Mesothelial cell of epicardium (in vitro differentiated cells): ENCODE results near the gene EMX1. TPM values are rescaled to one million over a fixed set of nuclear protein-coding genes. Genes with fewer than 3 reads are reported as not detected.

Experiments
- DNase-seq, 2 experiments: peaks; one replicate each; pipeline ENCODE4 v3.0.0; 2021; ENCODE audit warnings: low spot score in 2 of 2; ENCODE audit not compliant: unreplicated experiment in 2 of 2
- H3K27ac Mint-ChIP-seq: 2 replicates; pipeline ENCODE4 v1.8.0; 2021; ENCODE audit warnings: mixed read lengths
- H3K27me3 Mint-ChIP-seq: 2 replicates; pipeline ENCODE4 v1.8.0; 2021; ENCODE audit warnings: low read depth, mixed read lengths
- H3K36me3 Mint-ChIP-seq: 2 replicates; pipeline ENCODE4 v1.8.0; 2021; ENCODE audit warnings: mixed read lengths
- H3K4me1 Mint-ChIP-seq: 2 replicates; pipeline ENCODE4 v1.8.0; 2021; ENCODE audit warnings: mixed read lengths
- H3K4me3 Mint-ChIP-seq: 2 replicates; pipeline ENCODE4 v1.8.0; 2021; ENCODE audit warnings: mild to moderate bottlenecking, moderate library complexity, mixed read lengths
- H3K9me3 Mint-ChIP-seq: 2 replicates; pipeline ENCODE4 v1.8.0; 2021; ENCODE audit warnings: mixed read lengths
- total RNA-seq: library from RNA; stranded (reverse); gene quantifications from 3 replicates; pipeline ENCODE4 v1.2.1, GENCODE V29; 2021
- TF ChIP-seq, protein P1 (sequence below): fragments of 200-600 bp; sonication (generic); IDR thresholded peaks from one replicate; pipeline ENCODE4 v1.5.0; 2021; ENCODE audit warnings: antibody characterized with exemption; ENCODE audit not compliant: unreplicated experiment

Gene EMX1
- total RNA-seq, 1 donor from 2014 or later: not detected

- Mint-ChIP-seq H3K9me3 (no peaks in the 10 kb centered on the region), H3K4me1 (peaks cover 13% of the 10 kb centered on the region), H3K27ac (no peak overlapping the region), H3K4me3 (no peak overlapping the region), H3K36me3 (no peaks in the 10 kb centered on the region), H3K27me3 (no peaks in the 10 kb centered on the region)
- no peak for DNase-seq
- TF ChIP-seq, protein P1, sequence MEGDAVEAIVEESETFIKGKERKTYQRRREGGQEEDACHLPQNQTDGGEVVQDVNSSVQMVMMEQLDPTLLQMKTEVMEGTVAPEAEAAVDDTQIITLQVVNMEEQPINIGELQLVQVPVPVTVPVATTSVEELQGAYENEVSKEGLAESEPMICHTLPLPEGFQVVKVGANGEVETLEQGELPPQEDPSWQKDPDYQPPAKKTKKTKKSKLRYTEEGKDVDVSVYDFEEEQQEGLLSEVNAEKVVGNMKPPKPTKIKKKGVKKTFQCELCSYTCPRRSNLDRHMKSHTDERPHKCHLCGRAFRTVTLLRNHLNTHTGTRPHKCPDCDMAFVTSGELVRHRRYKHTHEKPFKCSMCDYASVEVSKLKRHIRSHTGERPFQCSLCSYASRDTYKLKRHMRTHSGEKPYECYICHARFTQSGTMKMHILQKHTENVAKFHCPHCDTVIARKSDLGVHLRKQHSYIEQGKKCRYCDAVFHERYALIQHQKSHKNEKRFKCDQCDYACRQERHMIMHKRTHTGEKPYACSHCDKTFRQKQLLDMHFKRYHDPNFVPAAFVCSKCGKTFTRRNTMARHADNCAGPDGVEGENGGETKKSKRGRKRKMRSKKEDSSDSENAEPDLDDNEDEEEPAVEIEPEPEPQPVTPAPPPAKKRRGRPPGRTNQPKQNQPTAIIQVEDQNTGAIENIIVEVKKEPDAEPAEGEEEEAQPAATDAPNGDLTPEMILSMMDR: no peak
Measured at GRCh38 chr2:72980535-72981217, 63.4 kb downstream of the EMX1 start.

- no peaks in the 10 kb centered on the region for H3K9me3 Mint-ChIP-seq
Measured at GRCh38 chr2:72981536-72981935, 64.2 kb downstream of the EMX1 start.

DNA sequence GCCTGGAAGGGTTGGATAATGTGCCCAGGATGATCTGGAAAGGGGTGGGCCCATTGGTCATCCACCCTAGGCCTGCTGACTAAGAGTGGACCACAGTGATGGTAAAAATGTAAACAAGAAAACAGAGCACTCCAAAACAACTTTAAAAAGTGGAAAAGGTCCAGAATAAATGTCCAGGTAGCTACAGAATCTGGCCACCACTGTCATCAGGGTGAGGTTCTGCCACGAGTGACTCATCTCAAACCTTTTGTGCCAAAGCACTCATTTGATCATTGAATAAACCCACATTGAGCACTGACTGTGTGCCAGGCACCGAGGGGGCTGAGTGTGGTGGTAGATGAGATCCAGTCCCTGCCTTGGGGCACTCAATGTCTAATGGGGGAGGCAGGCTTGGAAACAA is 64.9 kb downstream of the EMX1 start:
- Mint-ChIP-seq H3K27ac (no peak overlapping the region), H3K27me3 (no peaks in the 10 kb centered on the region)

More at GRCh38 chr2:72981536-72981935, 64.2 kb downstream of the EMX1 start:
- no peak overlapping the region for H3K27ac Mint-ChIP-seq
- no peak overlapping the region for H3K4me3 Mint-ChIP-seq
- no peaks in the 10 kb centered on the region for H3K36me3 Mint-ChIP-seq
- peaks cover 18% of the 10 kb centered on the region for H3K4me1 Mint-ChIP-seq
- TF ChIP-seq, protein P1: no peak
- DNase-seq: no peak
- H3K27me3 Mint-ChIP-seq: no peaks in the 10 kb centered on the region

DNA sequence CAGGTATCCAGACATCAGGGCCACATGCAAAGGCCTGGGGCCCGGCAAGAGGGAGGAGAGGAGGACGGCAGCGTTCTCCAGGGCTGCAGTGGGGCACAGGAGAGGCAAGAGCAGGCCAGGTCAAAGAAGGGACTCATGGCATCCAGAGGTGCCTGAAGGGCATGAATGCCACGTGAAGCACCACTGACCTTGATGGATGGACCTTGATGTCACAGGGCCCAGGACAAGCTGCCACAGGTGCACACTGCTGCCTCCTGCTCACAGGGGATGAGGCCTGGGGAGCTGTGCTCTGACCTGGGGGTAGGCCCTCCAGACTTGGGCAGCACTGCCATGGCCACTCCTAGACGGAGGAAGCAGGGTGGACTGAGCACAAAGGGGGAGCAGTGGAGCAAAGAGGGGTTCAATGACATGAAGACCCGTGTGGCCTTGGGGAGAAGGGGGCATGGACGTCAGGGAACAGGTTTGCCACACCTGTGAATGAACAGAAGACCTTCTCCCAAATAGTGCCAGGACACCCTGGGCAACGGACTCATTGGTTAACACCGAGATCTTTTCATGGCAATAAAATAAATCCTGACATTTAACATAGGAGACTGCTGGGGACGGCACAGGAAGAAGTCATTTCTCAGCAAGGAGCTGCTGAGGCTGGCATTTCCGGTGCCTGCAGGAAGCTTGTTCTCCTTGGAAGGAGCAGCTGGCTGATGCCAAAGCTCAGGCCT is 65.6 kb downstream of the EMX1 start:
- Mint-ChIP-seq H3K27me3 (no peaks in the 10 kb centered on the region), H3K4me3 (no peak overlapping the region), H3K36me3 (no peaks in the 10 kb centered on the region), H3K4me1 (peaks cover 21% of the 10 kb centered on the region), H3K9me3 (no peaks in the 10 kb centered on the region), H3K27ac (no peak overlapping the region)
- DNase-seq: no peak
- TF ChIP-seq, protein P1: no peak

More for the DNA sequence above, 64.9 kb downstream of the EMX1 start:
- no peak for DNase-seq
- Mint-ChIP-seq H3K9me3 (no peaks in the 10 kb centered on the region), H3K4me3 (no peak overlapping the region), H3K4me1 (peaks cover 21% of the 10 kb centered on the region), H3K36me3 (no peaks in the 10 kb centered on the region)
- TF ChIP-seq, protein P1: no peak

- TF ChIP-seq, protein P1: no peak
- DNase-seq: no peak
- Mint-ChIP-seq H3K4me3 (no peak overlapping the region), H3K4me1 (peaks cover 21% of the 10 kb centered on the region), H3K27ac (no peak overlapping the region), H3K27me3 (no peaks in the 10 kb centered on the region), H3K9me3 (no peaks in the 10 kb centered on the region), H3K36me3 (no peaks in the 10 kb centered on the region)
Measured at GRCh38 chr2:72983500-72984161, 66.3 kb downstream of the EMX1 start.
